GM12873 (cell line): ENCODE data around the gene MTERF4.

Experiments
- CTCF ChIP-seq: IDR thresholded peaks from 2 replicates; pipeline ENCODE4 v1.5.1; 2012; ENCODE audit warnings: low read depth, mild to moderate bottlenecking, moderate library complexity, low read length, control low read depth; ENCODE audit not compliant: insufficient read depth; ENCODE audit errors: missing control alignments

The MTERF4 gene

GRCh38 chr2:241094924-241095420 is 7.1 kb downstream of the MTERF4 start:
- TF ChIP-seq CTCF = no peak

- TF ChIP-seq CTCF = no peak
These were observed 7.9 kb downstream of the MTERF4 start for GRCh38 chr2:241094172-241094571.

- TF ChIP-seq CTCF = no peak
These were observed 9.4 kb downstream of the MTERF4 start for GRCh38 chr2:241092677-241093076.

GRCh38 chr2:241091734-241092445 is 10.2 kb downstream of the MTERF4 start:
- no peak for TF ChIP-seq CTCF

GRCh38 chr2:241091201-241091600 is 10.9 kb downstream of the MTERF4 start:
- TF ChIP-seq CTCF = no peak

- no peak for TF ChIP-seq CTCF
These were observed 13.0 kb downstream of the MTERF4 start for GRCh38 chr2:241088791-241089732.

- no peak for TF ChIP-seq CTCF
These were observed 13.7 kb downstream of the MTERF4 start for GRCh38 chr2:241088376-241088775.
